NB4 (cell line): ENCODE results near the gene OLFML2A.

Source experiments
- CTCF ChIP-seq: IDR thresholded peaks from one replicate; pipeline ENCODE4 v1.5.1; 2012; ENCODE audit warnings: low read depth, low read length
- POLR2A ChIP-seq: IDR thresholded peaks from 2 replicates; pipeline ENCODE4 v1.6.1; 2011; ENCODE audit warnings: mild to moderate bottlenecking; ENCODE audit not compliant: insufficient read length; ENCODE audit errors: extremely low read depth

- TF ChIP-seq POLR2A (no peak), CTCF (no peak)
Measured at GRCh38 chr9:124739360-124739759, 37.6 kb upstream of the OLFML2A start.
